Subcutaneous abdominal adipose tissue (tissue), 5 donors: ENCODE data around the gene LUC7L.

Source experiments
- H3K27ac ChIP-seq: one replicate; pipeline ENCODE4 v1.7.0; 2013; ENCODE audit warnings: low read depth, mild to moderate bottlenecking, inconsistent platforms, low read length, moderate library complexity
- H3K27me3 ChIP-seq, 5 donors: one replicate each; pipeline ENCODE4 v1.7.0; 2013; ENCODE audit warnings: low read length in 5 of 5, inconsistent platforms in 1 of 5; ENCODE audit not compliant: control insufficient read depth in 5 of 5, insufficient read depth in 4 of 5
- H3K36me3 ChIP-seq, 5 donors: one replicate each; pipeline ENCODE4 v1.7.0; 2013; ENCODE audit warnings: low read length in 5 of 5; ENCODE audit not compliant: control insufficient read depth in 5 of 5, insufficient read depth in 5 of 5
- H3K4me1 ChIP-seq, 5 donors: one replicate each; pipeline ENCODE4 v1.7.0; 2013; ENCODE audit warnings: low read length in 5 of 5, mild to moderate bottlenecking in 3 of 5, moderate library complexity in 1 of 5; ENCODE audit not compliant: control insufficient read depth in 5 of 5, insufficient read depth in 5 of 5
- H3K4me3 ChIP-seq, 5 donors: one replicate each; pipeline ENCODE4 v1.7.0; 2013; ENCODE audit warnings: low read length in 5 of 5, low read depth in 1 of 5
- H3K9ac ChIP-seq, 5 donors: one replicate each; pipeline ENCODE4 v1.7.0; 2013; ENCODE audit warnings: low read length in 5 of 5, mild to moderate bottlenecking in 4 of 5, moderate library complexity in 3 of 5
- H3K9me3 ChIP-seq, 5 donors: one replicate each; pipeline ENCODE4 v1.7.0; 2013; ENCODE audit warnings: low read length in 5 of 5; ENCODE audit not compliant: control insufficient read depth in 5 of 5
- donor health status: healthy.
- donor health status: healthy.
- donor health status: healthy.
- donor health status: healthy.
- donor health status: healthy.

The LUC7L gene

DNA sequence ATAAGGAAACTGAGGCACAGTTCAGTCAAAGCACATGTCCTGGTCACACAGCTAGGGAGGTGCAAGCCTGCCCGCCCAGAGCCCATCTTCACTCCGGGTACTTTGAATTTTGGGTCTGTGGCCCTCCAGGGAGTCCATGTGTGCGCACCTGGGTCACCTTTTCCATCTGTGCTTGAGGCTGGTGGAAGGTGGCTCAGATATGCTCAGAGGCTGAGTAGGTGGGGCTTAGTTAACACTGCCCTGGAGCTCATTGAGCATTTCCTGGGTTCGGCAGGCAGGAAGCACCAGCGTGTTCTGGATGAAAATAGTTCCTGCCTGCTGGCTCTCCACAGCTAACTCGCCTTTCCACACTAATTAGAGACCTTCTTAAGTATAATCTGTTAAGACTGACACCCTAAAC, 24.6 kb upstream of the LUC7L start:
- Histone ChIP-seq H3K27ac (no peak overlapping the region), H3K36me3 (peaks cover 2 to 61% (median 36%) of the 10 kb centered on the region in 5 donors), H3K9ac (no peak overlapping the region), H3K4me1 (peaks cover 0 to 9% (median 0%) of the 10 kb centered on the region in 5 donors), H3K27me3 (no peaks in the 10 kb centered on the region), H3K4me3 (no peak overlapping the region), H3K9me3 (no peaks in the 10 kb centered on the region)

DNA sequence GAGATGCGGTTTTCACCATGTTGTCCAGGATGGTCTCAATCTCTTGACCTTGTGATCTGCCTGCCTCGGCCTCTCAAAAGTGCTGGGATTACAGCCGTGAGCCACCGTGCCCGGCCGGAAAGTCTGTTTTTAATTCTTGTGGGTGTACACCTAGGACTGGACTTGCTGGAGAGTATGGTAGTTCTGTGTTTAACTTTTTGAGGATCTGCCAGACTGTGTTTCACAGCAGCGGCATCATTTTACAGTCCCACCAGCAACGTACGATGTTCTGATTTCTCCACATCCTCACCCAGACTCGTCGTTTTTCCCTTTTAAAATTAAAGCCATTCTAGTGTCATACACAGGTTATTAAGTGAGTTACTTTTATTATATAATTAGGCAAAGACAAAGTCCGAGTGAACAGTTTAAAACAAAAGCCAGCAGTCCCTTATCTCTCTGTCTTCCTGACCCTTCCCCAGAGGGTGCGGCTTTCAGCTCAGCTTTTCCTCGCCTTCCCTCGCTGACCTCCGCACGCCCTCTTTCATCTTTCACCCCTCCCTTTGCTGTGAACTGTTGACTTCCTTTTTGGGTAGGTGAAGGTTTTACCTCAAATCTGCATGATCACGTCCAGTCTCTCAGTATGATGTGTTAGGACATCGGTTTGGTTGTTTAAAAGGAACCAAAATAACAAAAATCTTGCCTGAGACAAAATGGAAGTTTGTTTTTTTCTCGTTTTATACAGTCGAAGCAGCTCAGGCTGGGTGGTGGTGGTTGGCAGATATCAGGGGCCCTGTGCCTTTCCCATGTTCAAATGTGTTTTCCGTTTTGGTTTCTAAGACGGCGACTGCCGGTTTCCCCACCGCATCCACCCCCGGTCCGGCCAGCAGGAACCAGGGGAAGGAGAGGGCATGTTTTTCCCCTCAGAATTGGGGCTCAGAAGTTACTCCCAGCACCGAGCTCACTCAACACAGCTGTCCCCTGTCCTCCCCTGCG, 23.4 kb upstream of the LUC7L start:
- H3K9me3 ChIP-seq: no peaks in the 10 kb centered on the region
- peaks cover 0 to 9% (median 0%) of the 10 kb centered on the region in 5 donors for H3K4me1 ChIP-seq
- peak overlapping the region in 1 of 5 donors; percentile 25 for H3K9ac ChIP-seq
- peaks cover 2 to 60% (median 36%) of the 10 kb centered on the region in 5 donors for H3K36me3 ChIP-seq
- peak overlapping the region in 3 of 5 donors; percentile 9 to 36 (median 10) for H3K4me3 ChIP-seq
- no peaks in the 10 kb centered on the region for H3K27me3 ChIP-seq
- H3K27ac ChIP-seq: no peak overlapping the region

DNA sequence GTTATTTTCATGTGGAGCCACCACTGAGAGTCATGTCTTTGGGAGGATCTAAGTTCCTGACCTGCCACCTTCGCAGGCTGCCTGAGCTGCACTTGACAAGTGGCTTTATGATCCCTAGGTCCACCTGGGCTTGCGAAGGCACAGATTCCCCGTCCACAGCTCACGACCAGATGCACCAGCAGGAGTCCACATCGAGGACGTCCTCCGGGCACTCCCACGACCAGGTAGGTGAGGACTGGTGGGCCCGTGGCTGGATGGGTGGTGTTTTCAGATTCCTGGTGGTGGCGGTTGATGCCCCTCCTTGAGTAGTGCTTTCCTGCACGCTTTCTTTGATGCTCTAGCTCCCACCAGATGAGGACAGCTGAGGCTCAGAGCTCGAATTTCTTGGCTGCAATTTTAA, 20.2 kb upstream of the LUC7L start:
- H3K27ac ChIP-seq: no peak overlapping the region
- H3K4me3 ChIP-seq: no peak overlapping the region

DNA sequence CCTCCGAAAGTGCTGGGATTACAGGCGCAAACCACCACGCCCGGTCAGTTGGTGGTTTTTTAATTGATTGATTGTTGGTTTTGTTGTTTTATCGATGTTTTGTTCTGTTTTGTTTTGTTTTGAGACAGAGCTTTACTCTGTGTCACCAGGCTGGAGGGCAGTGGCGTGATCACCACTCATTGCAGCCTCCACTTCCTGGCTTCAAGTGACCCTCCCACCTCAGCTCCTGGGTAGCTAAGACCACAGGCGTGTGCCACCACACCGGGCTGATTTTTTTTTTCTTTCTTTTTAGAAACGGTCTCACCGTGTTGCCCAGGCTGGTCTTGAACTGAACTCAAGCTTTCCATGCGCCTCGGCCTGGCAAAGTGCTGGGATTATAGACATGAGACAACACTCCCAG, 17.8 kb upstream of the LUC7L start:
- H3K4me3 ChIP-seq: no peak overlapping the region
- peaks cover 0 to 1% (median under 1%) of the 10 kb centered on the region in 5 donors for H3K4me1 ChIP-seq
- no peaks in the 10 kb centered on the region for H3K9me3 ChIP-seq
- peaks cover 0 to 22% (median 12%) of the 10 kb centered on the region in 5 donors for H3K36me3 ChIP-seq
- H3K27ac ChIP-seq: no peak overlapping the region
- H3K9ac ChIP-seq: no peak overlapping the region
- H3K27me3 ChIP-seq: no peaks in the 10 kb centered on the region

More for the DNA sequence above, 20.2 kb upstream of the LUC7L start:
- Histone ChIP-seq H3K9ac (no peak overlapping the region), H3K9me3 (no peaks in the 10 kb centered on the region), H3K36me3 (peaks cover 0 to 36% (median 22%) of the 10 kb centered on the region in 5 donors), H3K4me1 (peaks cover 0 to 9% (median 0%) of the 10 kb centered on the region in 5 donors), H3K27me3 (no peaks in the 10 kb centered on the region)

DNA sequence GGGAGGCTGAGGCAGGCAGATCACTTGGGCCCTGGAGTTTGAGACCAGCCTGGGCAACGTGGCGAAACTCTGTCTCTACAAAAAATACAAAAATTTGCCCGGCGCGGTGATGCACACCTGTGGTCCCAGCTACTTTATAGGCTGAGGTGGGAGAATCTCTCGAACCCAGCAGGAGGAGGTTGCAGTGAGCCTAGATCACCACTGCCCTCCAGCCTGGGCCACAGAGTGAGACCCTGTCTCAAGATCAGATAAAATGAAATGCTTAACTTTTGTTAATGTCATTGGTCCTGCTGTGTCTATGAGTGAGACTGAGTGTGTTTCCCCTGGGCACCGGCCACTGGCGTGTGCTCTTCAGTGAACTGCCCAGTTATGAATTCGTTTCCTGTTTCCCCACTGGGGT, 15.9 kb upstream of the LUC7L start:
- Histone ChIP-seq H3K27ac (no peak overlapping the region), H3K9me3 (no peaks in the 10 kb centered on the region), H3K4me3 (no peak overlapping the region), H3K9ac (no peak overlapping the region), H3K27me3 (no peaks in the 10 kb centered on the region), H3K36me3 (peaks cover 0 to 9% (median 5%) of the 10 kb centered on the region in 5 donors), H3K4me1 (peaks cover 0 to 9% (median 5%) of the 10 kb centered on the region in 5 donors)

DNA sequence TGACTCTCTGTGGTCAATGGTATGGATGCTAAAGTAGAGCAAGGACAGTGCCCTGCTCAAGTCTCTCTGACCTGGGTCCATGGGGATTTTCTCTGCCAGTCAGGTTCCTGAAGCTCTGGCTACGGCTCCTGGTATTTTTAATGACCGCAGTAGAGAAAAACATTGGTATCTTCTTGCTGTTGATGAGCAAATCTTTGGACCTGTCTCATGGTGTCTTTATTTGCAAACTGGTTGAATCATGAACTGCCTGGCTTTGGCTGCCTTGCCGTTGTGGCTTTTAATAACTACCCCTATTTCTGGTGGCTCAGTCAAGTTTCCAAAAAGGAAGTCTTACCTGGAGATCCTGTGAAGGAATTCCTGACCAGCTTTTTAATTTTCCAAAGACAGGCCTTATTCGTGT, 14.1 kb upstream of the LUC7L start:
- H3K27ac ChIP-seq: no peak overlapping the region

DNA sequence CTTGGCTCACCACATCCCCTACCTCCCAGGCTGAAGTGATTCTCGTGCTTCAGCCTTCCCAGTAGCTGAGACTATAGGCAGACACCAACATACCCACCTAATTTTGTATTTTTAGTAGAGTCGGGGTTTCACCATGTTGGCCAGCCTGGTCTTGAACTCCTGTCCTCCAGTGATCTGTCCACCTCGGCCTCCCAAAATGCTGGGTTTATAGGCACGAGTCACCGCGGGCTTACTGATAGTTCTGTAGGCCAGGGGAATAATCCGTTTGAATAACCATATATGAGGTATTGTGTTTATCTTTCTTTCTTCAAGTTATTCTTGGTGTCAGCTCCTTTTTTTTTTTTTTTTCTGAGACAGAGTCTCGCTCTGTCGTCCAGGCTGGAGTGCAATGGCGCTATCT, 13.0 kb upstream of the LUC7L start:
- H3K27ac ChIP-seq: no peak overlapping the region

More for the DNA sequence above, 14.1 kb upstream of the LUC7L start:
- H3K9me3 ChIP-seq: no peaks in the 10 kb centered on the region
- H3K4me1 ChIP-seq: peaks cover 1 to 17% (median 9%) of the 10 kb centered on the region in 5 donors
- H3K9ac ChIP-seq: no peak overlapping the region
- no peaks in the 10 kb centered on the region for H3K36me3 ChIP-seq
- no peaks in the 10 kb centered on the region for H3K27me3 ChIP-seq
- H3K4me3 ChIP-seq: no peak overlapping the region

DNA sequence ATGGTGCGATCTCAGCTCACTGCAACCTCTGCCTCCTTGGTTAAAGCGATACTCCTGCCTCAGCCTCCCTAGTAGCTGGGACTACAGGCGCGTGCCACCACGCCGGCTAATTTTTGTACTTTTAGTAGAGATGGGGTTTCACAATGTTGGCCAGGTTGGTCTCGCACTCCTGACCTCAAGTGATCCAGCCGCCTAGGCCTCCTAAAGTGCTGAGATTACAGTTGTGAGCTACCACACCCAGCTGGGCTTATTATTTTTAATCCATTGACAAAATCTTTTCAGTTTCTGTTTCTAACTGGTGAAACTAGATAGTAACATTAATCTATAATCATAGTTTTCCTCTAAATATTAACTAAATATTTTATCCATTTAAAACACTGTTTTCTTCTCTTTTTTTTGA, 11.3 kb upstream of the LUC7L start:
- no peaks in the 10 kb centered on the region for H3K9me3 ChIP-seq
- peaks cover 2 to 18% (median 11%) of the 10 kb centered on the region in 5 donors for H3K4me1 ChIP-seq
- H3K9ac ChIP-seq: no peak overlapping the region
- H3K27ac ChIP-seq: no peak overlapping the region
- no peaks in the 10 kb centered on the region for H3K27me3 ChIP-seq
- H3K36me3 ChIP-seq: no peaks in the 10 kb centered on the region
- no peak overlapping the region for H3K4me3 ChIP-seq

More for the DNA sequence above, 13.0 kb upstream of the LUC7L start:
- no peak overlapping the region for H3K9ac ChIP-seq
- H3K9me3 ChIP-seq: no peaks in the 10 kb centered on the region
- H3K36me3 ChIP-seq: no peaks in the 10 kb centered on the region
- peaks cover 1 to 17% (median 9%) of the 10 kb centered on the region in 5 donors for H3K4me1 ChIP-seq
- no peaks in the 10 kb centered on the region for H3K27me3 ChIP-seq
- H3K4me3 ChIP-seq: no peak overlapping the region

DNA sequence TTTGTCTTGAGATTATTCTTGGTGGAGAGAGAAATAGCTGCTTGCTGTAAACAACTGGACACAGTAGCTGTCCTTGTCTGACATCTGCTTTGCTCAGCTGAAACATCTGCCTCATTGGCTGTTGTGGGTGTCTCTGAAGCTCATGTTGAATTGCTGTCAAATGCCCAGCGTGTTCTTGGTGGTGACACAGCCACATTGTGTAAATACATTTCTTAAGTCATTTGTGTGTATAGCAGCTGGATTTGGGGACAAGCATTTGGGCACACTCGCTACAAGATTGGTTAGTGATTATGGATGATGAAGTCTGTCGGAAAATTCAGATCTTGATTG, 10.7 kb upstream of the LUC7L start:
- H3K36me3 ChIP-seq: no peaks in the 10 kb centered on the region
- H3K4me3 ChIP-seq: no peak overlapping the region
- H3K27ac ChIP-seq: no peak overlapping the region
- H3K9me3 ChIP-seq: no peaks in the 10 kb centered on the region
- H3K27me3 ChIP-seq: no peaks in the 10 kb centered on the region
- peaks cover 5 to 25% (median 17%) of the 10 kb centered on the region in 5 donors for H3K4me1 ChIP-seq
- H3K9ac ChIP-seq: peak overlapping the region in 2 of 5 donors; percentile 4 to 11
